Chondrocyte (in vitro differentiated cells): ENCODE data around the gene KDM4C. TPM values are rescaled to one million over a fixed set of nuclear protein-coding genes. Genes with fewer than 3 reads are reported as not detected.

ENCODE experiments used
- DNase-seq: peaks from one replicate; pipeline ENCODE4 v3.0.0; 2021; ENCODE audit warnings: mixed read lengths, low spot score
- H3K27ac Mint-ChIP-seq: one replicate; pipeline ENCODE4 v1.8.0; 2021; ENCODE audit warnings: mild to moderate bottlenecking, moderate library complexity, mixed read lengths; ENCODE audit not compliant: unreplicated experiment
- H3K27me3 Mint-ChIP-seq: 2 replicates; pipeline ENCODE4 v1.8.0; 2021; ENCODE audit warnings: low read depth, mixed read lengths
- H3K36me3 Mint-ChIP-seq: 2 replicates; pipeline ENCODE4 v1.8.0; 2021; ENCODE audit warnings: low read depth, mixed read lengths
- H3K4me1 Mint-ChIP-seq: 2 replicates; pipeline ENCODE4 v1.8.0; 2021; ENCODE audit warnings: low read depth, mild to moderate bottlenecking, mixed read lengths
- H3K4me3 Mint-ChIP-seq: one replicate; pipeline ENCODE4 v1.8.0; 2021; ENCODE audit warnings: mild to moderate bottlenecking, moderate library complexity, mixed read lengths; ENCODE audit not compliant: unreplicated experiment
- H3K9me3 Mint-ChIP-seq: 2 replicates; pipeline ENCODE4 v1.8.0; 2021; ENCODE audit warnings: low read depth, mixed read lengths
- CTCF ChIP-seq: fragments of 200-600 bp; sonication (generic); IDR thresholded peaks from 2 replicates; pipeline ENCODE4 v1.5.0; 2021; ENCODE audit warnings: antibody characterized with exemption, mild to moderate bottlenecking, moderate library complexity
- total RNA-seq: library from RNA; stranded (reverse); gene quantifications from 3 replicates; pipeline ENCODE4 v1.2.1, GENCODE V29; 2021

Gene KDM4C
- total RNA-seq, 1 donor from 2014 or later: 18.1 TPM

GRCh38 chr9:6834306-6834705, 76.5 kb downstream of the KDM4C start:
- Mint-ChIP-seq H3K4me1 (peaks cover 8% of the 10 kb centered on the region), H3K36me3 (peaks cover 18% of the 10 kb centered on the region), H3K4me3 (no peak overlapping the region), H3K9me3 (peaks cover 3% of the 10 kb centered on the region), H3K27ac (no peak overlapping the region), H3K27me3 (no peaks in the 10 kb centered on the region)
- no peak for DNase-seq
- TF ChIP-seq CTCF: no peak

- peaks cover 3% of the 10 kb centered on the region for H3K9me3 Mint-ChIP-seq
- H3K27me3 Mint-ChIP-seq: no peaks in the 10 kb centered on the region
- H3K27ac Mint-ChIP-seq: no peak overlapping the region
- TF ChIP-seq CTCF: no peak
- H3K4me3 Mint-ChIP-seq: no peak overlapping the region
- no peak for DNase-seq
- peaks cover 24% of the 10 kb centered on the region for H3K4me1 Mint-ChIP-seq
- H3K36me3 Mint-ChIP-seq: peaks cover 11% of the 10 kb centered on the region
These were observed 80.4 kb downstream of the KDM4C start for GRCh38 chr9:6838158-6838557.

- no peaks in the 10 kb centered on the region for H3K36me3 Mint-ChIP-seq
- no peak overlapping the region for H3K4me3 Mint-ChIP-seq
- no peak for DNase-seq
- TF ChIP-seq CTCF: no peak
- no peaks in the 10 kb centered on the region for H3K27me3 Mint-ChIP-seq
- H3K4me1 Mint-ChIP-seq: peaks cover 24% of the 10 kb centered on the region
- H3K27ac Mint-ChIP-seq: peak overlapping the region; percentile 85
- H3K9me3 Mint-ChIP-seq: no peaks in the 10 kb centered on the region
These were observed 84.8 kb downstream of the KDM4C start for GRCh38 chr9:6842584-6842947.

- H3K4me1 Mint-ChIP-seq: peaks cover 16% of the 10 kb centered on the region
- no peaks in the 10 kb centered on the region for H3K36me3 Mint-ChIP-seq
- DNase-seq: no peak
- H3K4me3 Mint-ChIP-seq: no peak overlapping the region
- TF ChIP-seq CTCF: no peak
- H3K27me3 Mint-ChIP-seq: no peaks in the 10 kb centered on the region
- no peak overlapping the region for H3K27ac Mint-ChIP-seq
- no peaks in the 10 kb centered on the region for H3K9me3 Mint-ChIP-seq
These were observed 86.0 kb downstream of the KDM4C start for GRCh38 chr9:6843742-6844141.

GRCh38 chr9:6844267-6844666, 86.5 kb downstream of the KDM4C start:
- Mint-ChIP-seq H3K36me3 (no peaks in the 10 kb centered on the region), H3K27me3 (no peaks in the 10 kb centered on the region), H3K4me3 (no peak overlapping the region), H3K9me3 (no peaks in the 10 kb centered on the region), H3K27ac (no peak overlapping the region), H3K4me1 (peaks cover 16% of the 10 kb centered on the region)
- TF ChIP-seq CTCF: no peak
- no peak for DNase-seq
